SU-DHL-6 (cell line): ENCODE results near the gene HDGFL2.

ENCODE experiments used
- EZH2phosphoT487 ChIP-seq: fragments of 200-600 bp; sonication (generic), shearing (Covaris generic); conservative IDR thresholded peaks from 2 replicates; pipeline ENCODE4 v1.6.1; 2018; ENCODE audit warnings: mild to moderate bottlenecking, antibody characterized with exemption, low read length, moderate library complexity, mixed read lengths
- TF ChIP-seq, protein P1 (sequence below): fragments of 200-600 bp; sonication (generic); IDR thresholded peaks from one replicate; pipeline ENCODE4 v1.5.1; 2017; ENCODE audit warnings: antibody characterized with exemption, mild to moderate bottlenecking, low read length, moderate library complexity; ENCODE audit not compliant: insufficient read depth, poor library complexity, severe bottlenecking

DNA sequence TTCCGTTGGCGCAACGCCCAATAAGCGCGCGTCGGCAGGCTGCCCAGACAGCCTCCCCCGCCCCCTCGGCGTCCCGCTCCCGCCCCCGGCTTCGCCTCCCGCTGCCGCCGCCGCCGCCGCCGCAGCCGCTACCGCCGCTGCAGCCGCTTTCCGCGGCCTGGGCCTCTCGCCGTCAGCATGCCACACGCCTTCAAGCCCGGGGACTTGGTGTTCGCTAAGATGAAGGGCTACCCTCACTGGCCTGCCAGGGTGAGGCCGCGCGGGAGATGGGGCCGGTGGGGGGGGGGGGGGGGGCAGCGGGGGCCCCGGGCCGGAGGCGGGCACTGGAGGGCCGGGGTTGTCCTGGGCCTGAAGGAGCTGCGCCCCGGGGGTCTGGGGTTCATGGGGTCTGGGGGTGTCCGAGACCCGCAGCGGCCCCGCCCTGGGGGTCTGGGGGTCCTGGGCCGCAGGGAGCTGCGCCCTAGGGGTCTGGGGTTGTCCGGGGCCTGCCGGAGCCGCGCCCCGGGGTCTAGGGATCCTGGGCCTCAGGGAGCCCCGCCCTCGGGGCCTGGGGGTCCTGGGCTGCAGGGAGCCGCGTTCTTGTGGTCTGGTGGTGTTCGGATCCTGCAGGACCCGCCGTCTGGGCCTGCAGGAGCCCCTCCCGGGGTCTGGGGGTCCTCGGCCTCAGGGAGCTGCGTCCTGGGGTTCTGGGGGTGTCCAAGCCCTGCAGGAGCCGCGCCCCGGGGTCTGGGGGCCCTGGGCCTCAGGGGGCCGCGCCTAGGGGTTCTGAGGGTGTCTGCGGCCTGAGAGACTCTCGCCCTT lies at the start of gene HDGFL2:
- TF ChIP-seq, protein P1, sequence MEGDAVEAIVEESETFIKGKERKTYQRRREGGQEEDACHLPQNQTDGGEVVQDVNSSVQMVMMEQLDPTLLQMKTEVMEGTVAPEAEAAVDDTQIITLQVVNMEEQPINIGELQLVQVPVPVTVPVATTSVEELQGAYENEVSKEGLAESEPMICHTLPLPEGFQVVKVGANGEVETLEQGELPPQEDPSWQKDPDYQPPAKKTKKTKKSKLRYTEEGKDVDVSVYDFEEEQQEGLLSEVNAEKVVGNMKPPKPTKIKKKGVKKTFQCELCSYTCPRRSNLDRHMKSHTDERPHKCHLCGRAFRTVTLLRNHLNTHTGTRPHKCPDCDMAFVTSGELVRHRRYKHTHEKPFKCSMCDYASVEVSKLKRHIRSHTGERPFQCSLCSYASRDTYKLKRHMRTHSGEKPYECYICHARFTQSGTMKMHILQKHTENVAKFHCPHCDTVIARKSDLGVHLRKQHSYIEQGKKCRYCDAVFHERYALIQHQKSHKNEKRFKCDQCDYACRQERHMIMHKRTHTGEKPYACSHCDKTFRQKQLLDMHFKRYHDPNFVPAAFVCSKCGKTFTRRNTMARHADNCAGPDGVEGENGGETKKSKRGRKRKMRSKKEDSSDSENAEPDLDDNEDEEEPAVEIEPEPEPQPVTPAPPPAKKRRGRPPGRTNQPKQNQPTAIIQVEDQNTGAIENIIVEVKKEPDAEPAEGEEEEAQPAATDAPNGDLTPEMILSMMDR = no peak
- TF ChIP-seq EZH2phosphoT487 = no peak
